ENCODE results near the gene GZMH.

GZMH gene

DNA sequence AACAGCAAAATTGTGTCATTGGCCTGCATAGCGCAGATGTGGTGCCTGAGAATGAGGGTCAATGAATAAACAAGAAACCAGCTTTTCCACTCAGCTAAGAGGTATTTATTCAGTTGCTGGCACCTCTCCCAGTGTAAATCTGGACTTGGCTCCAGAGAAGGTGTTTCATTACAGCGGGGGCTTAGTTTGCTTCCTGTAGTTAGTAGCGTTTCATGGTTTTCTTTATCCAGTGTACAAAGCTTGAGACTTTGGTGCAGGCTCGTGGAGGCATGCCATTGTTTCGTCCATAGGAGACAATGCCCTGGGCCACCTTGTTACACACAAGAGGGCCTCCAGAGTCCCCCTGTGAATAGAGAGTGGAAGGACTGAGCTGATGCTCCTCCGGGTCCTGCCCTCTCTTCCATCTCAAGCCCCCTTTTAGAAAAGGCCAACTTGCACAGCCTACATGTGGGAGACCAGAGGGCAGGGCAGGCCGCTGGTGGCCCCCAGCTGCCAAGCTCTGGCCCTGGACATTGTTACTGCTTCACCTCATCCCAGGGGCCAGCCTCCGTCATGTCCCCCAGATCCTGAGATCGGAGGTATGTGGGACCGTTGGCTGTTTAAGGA lies 21.5 kb upstream of the GZMH start:
- TF ChIP-seq ZFX (IDR thresholded peaks at IDR 0.05) = no peak
- TF ChIP-seq, protein P1, sequence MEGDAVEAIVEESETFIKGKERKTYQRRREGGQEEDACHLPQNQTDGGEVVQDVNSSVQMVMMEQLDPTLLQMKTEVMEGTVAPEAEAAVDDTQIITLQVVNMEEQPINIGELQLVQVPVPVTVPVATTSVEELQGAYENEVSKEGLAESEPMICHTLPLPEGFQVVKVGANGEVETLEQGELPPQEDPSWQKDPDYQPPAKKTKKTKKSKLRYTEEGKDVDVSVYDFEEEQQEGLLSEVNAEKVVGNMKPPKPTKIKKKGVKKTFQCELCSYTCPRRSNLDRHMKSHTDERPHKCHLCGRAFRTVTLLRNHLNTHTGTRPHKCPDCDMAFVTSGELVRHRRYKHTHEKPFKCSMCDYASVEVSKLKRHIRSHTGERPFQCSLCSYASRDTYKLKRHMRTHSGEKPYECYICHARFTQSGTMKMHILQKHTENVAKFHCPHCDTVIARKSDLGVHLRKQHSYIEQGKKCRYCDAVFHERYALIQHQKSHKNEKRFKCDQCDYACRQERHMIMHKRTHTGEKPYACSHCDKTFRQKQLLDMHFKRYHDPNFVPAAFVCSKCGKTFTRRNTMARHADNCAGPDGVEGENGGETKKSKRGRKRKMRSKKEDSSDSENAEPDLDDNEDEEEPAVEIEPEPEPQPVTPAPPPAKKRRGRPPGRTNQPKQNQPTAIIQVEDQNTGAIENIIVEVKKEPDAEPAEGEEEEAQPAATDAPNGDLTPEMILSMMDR (conservative IDR thresholded peaks at IDR 0.05) = no peak
- H3K27ac ChIP-seq = peak overlapping the region; percentile 31

DNA sequence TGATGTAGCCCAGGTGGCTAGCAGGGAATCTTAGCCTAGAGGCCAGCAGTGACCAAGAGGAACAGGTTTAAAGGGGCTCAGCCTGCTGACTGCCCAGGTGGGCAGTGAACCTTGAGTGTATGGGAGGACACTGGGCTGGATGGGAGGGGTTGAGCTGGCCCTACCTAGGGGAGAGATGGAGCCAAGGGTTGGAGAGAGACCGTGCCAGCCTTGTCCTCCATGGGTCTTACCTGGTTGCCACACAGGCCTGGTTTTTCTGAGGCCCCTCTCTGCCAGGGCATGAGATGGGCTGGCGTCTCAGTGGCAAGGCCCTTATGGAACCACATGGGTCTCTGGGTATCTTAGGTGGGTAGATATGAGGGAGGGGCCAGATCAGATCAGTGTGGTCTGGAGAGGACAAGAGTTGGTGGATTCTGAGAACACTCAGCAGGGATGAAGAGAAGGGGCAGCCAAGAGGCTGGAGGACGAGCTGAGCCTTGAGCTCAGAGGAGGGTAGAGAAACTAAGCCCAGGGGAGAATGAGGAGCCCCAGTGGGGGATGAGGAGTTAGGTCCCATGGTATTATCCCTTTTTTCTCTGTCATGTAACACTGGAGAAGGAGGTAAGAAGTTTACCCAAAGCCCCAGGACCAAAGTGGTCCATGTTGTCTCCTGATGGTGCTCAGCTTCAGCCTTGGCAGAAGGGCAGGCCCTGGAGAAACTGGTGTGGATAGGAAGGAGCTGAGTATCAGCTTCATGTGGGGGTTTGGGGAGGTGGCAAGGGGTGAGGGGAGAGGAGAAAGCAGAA lies 20.8 kb upstream of the GZMH start:
- TF ChIP-seq, protein P1 (conservative IDR thresholded peaks at IDR 0.05) = no peak
- no peak for TF ChIP-seq ZFX (IDR thresholded peaks at IDR 0.05)
- peak overlapping the region; percentile 31 for H3K27ac ChIP-seq

- H3K27ac ChIP-seq = no peak overlapping the region
- TF ChIP-seq ZFX (IDR thresholded peaks at IDR 0.05) = no peak
- TF ChIP-seq, protein P1 (conservative IDR thresholded peaks at IDR 0.05) = no peak
These were observed 20.0 kb upstream of the GZMH start for GRCh38 chr14:24629521-24629920.

- H3K27ac ChIP-seq = no peak overlapping the region
- no peak for TF ChIP-seq ZFX (IDR thresholded peaks at IDR 0.05)
- TF ChIP-seq, protein P1 (conservative IDR thresholded peaks at IDR 0.05) = no peak
These were observed 4.3 kb upstream of the GZMH start for GRCh38 chr14:24613747-24614146.

GRCh38 chr14:24613241-24613640 lies 3.8 kb upstream of the GZMH start:
- TF ChIP-seq, protein P1 (conservative IDR thresholded peaks at IDR 0.05) = no peak
- TF ChIP-seq ZFX (IDR thresholded peaks at IDR 0.05) = no peak
- no peak overlapping the region for H3K27ac ChIP-seq

- TF ChIP-seq ZFX (IDR thresholded peaks at IDR 0.05) = no peak
- TF ChIP-seq, protein P1 (conservative IDR thresholded peaks at IDR 0.05) = no peak
These were observed 2.7 kb upstream of the GZMH start for GRCh38 chr14:24612196-24612595.

More at GRCh38 chr14:24612196-24612595, 2.7 kb upstream of the GZMH start:
- H3K27ac ChIP-seq = no peak overlapping the region

Data from C4-2B (cell line).